IMR-90 (cell line): ENCODE data around the gene VIT. TPM values are rescaled to one million over a fixed set of nuclear protein-coding genes. Genes with fewer than 3 reads are reported as not detected.

Experiments
- ATAC-seq: fragments of 200-7000 bp; cut with Tn5 transposase; 2 replicates; pipeline ENCODE4 v1.9.1; 2020; ENCODE audit warnings: low read depth, mild to moderate bottlenecking, moderate library complexity
- BruUV-seq: library from RNA; stranded (reverse); fragments of 400-500 nt; replicated peaks from 2 replicates; lab custom pipeline; 2021; lab: Mats Ljungman, UMichigan
- CTCF ChIA-PET: fragments of 300-600 bp; formaldehyde crosslinking; extraction: SDS; loops from one replicate; lab custom pipeline; 2021; ENCODE audit warnings: antibody characterized with exemption; lab: Yijun Ruan, JAX
- POLR2A ChIA-PET: fragments of 300-600 bp; sonication (Branson Sonifier 250); formaldehyde crosslinking; loops from one replicate; lab custom pipeline; 2022; ENCODE audit warnings: antibody characterized with exemption; ENCODE audit not compliant: unreplicated experiment; lab: Charles Lee
- DNase-seq: peaks from one replicate; pipeline ENCODE4 v3.0.0; 2013
- H2AFZ ChIP-seq: replicated peaks from 2 replicates; pipeline ENCODE3; 2013; ENCODE audit warnings: low read length, mild to moderate bottlenecking; ENCODE audit not compliant: poor library complexity
- H2AK5ac ChIP-seq: 2 replicates; pipeline ENCODE4 v1.6.1; 2013; ENCODE audit warnings: low read depth, low read length, inconsistent platforms
- H2AK9ac ChIP-seq: replicated peaks from 2 replicates; pipeline ENCODE3; 2013; ENCODE audit warnings: mild to moderate bottlenecking, low read depth, low read length, moderate library complexity; ENCODE audit not compliant: poor library complexity
- H2BK120ac ChIP-seq: 2 replicates; pipeline ENCODE4 v1.6.1; 2013; ENCODE audit warnings: low read depth, low read length, inconsistent platforms
- H2BK15ac ChIP-seq: 3 replicates; pipeline ENCODE4 v1.6.1; 2013; ENCODE audit warnings: low read depth, low read length, inconsistent platforms
- H2BK20ac ChIP-seq: 2 replicates; pipeline ENCODE4 v1.6.1; 2013; ENCODE audit warnings: low read depth, mild to moderate bottlenecking, inconsistent platforms, low read length, moderate library complexity
- H2BK5ac ChIP-seq: 2 replicates; pipeline ENCODE4 v1.6.1; 2013; ENCODE audit warnings: mild to moderate bottlenecking, low read depth, low read length, inconsistent platforms; ENCODE audit not compliant: poor library complexity, severe bottlenecking
- H3K14ac ChIP-seq: replicated peaks from 2 replicates; pipeline ENCODE4 v1.6.1; 2013; ENCODE audit warnings: low read depth, low read length, inconsistent platforms
- H3K18ac ChIP-seq: 2 replicates; pipeline ENCODE4 v1.6.1; 2013; ENCODE audit warnings: low read depth, low read length, control low read depth
- H3K23ac ChIP-seq: 2 replicates; pipeline ENCODE4 v1.6.1; 2013; ENCODE audit warnings: low read depth, low read length, inconsistent platforms
- H3K27ac ChIP-seq: 2 replicates; pipeline ENCODE4 v1.5.1; 2013; ENCODE audit warnings: mild to moderate bottlenecking, control low read depth, low read length; ENCODE audit not compliant: insufficient read depth
- H3K27me3 ChIP-seq: 2 replicates; pipeline ENCODE4 v1.6.1; 2013; ENCODE audit warnings: low read length; ENCODE audit not compliant: control insufficient read depth, insufficient read depth
- H3K36me3 ChIP-seq: 2 replicates; pipeline ENCODE4 v1.6.1; 2013; ENCODE audit warnings: low read length, mixed read lengths; ENCODE audit not compliant: control insufficient read depth, insufficient read depth
- H3K4ac ChIP-seq: 2 replicates; pipeline ENCODE4 v1.6.1; 2013; ENCODE audit warnings: low read depth, low read length, inconsistent platforms
- H3K4me1 ChIP-seq: 2 replicates; pipeline ENCODE4 v1.6.1; 2013; ENCODE audit warnings: low read length, mixed read lengths; ENCODE audit not compliant: control insufficient read depth, insufficient read depth
- H3K4me2 ChIP-seq: 2 replicates; pipeline ENCODE4 v1.6.1; 2013; ENCODE audit warnings: low read depth, mild to moderate bottlenecking, control low read depth, low read length, moderate library complexity
- H3K4me3 ChIP-seq: 2 replicates; pipeline ENCODE4 v1.5.1; 2013; ENCODE audit warnings: low read depth, mild to moderate bottlenecking, control low read depth, low read length, moderate library complexity; ENCODE audit not compliant: insufficient read depth
- H3K56ac ChIP-seq: 2 replicates; pipeline ENCODE4 v1.6.1; 2013; ENCODE audit warnings: low read length, inconsistent platforms; ENCODE audit not compliant: insufficient read depth; ENCODE audit errors: extremely low read depth
- H3K79me1 ChIP-seq, 2 experiments: 2 replicates each; pipeline ENCODE4 v1.6.1; 2013; ENCODE audit warnings: low read length in 2 of 2, inconsistent platforms in 1 of 2, low read depth in 1 of 2
- H3K9ac ChIP-seq: 2 replicates; pipeline ENCODE4 v1.6.1; 2013; ENCODE audit warnings: low read depth, low read length, control low read depth
- H3K9me1 ChIP-seq: 2 replicates; pipeline ENCODE4 v1.6.1; 2013; ENCODE audit warnings: low read length, inconsistent platforms; ENCODE audit not compliant: insufficient read depth
- H3K9me3 ChIP-seq: 2 replicates; pipeline ENCODE4 v1.6.1; 2013; ENCODE audit warnings: low read length; ENCODE audit not compliant: control insufficient read depth, insufficient read depth
- H4K20me1 ChIP-seq: 2 replicates; pipeline ENCODE4 v1.6.1; 2013; ENCODE audit warnings: low read length, inconsistent platforms; ENCODE audit not compliant: insufficient read depth
- H4K5ac ChIP-seq: 2 replicates; pipeline ENCODE4 v1.6.1; 2013; ENCODE audit warnings: mild to moderate bottlenecking, low read depth, low read length, control low read depth
- H4K8ac ChIP-seq, 2 experiments: 2 replicates each; pipeline ENCODE4 v1.6.1; 2013; ENCODE audit warnings: low read depth in 2 of 2, low read length in 2 of 2, control low read depth in 1 of 2, inconsistent platforms in 1 of 2
- H4K91ac ChIP-seq: 2 replicates; pipeline ENCODE4 v1.6.1; 2013; ENCODE audit warnings: low read depth, low read length, inconsistent platforms; ENCODE audit not compliant: insufficient read depth
- CEBPB ChIP-seq: IDR thresholded peaks from 2 replicates; pipeline ENCODE4 v1.6.1; 2012; ENCODE audit warnings: low read depth, low read length, improper control_type of control experiment
- ELK1 ChIP-seq: fragments of 150-350 bp; IDR thresholded peaks from 2 replicates; pipeline ENCODE4 v1.6.1; 2016; ENCODE audit warnings: low read depth, mild to moderate bottlenecking, low read length, moderate library complexity, borderline replicate concordance
- FOS ChIP-seq: fragments of 150-350 bp; IDR thresholded peaks from 2 replicates; pipeline ENCODE4 v1.6.1; 2016; ENCODE audit warnings: low read depth, low read length
- MAFK ChIP-seq: IDR thresholded peaks from 2 replicates; pipeline ENCODE4 v1.6.1; 2012; ENCODE audit warnings: low read depth, low read length, improper control_type of control experiment
- MAZ ChIP-seq: IDR thresholded peaks from 2 replicates; pipeline ENCODE4 v1.6.1; 2012; ENCODE audit warnings: low read depth, mild to moderate bottlenecking, low read length, improper control_type of control experiment, moderate library complexity, borderline replicate concordance
- POLR2A ChIP-seq: IDR thresholded peaks from 2 replicates; pipeline ENCODE4 v1.6.1; 2012; ENCODE audit warnings: mild to moderate bottlenecking, low read depth, low read length
- RAD21 ChIP-seq: IDR thresholded peaks from 2 replicates; pipeline ENCODE4 v1.6.1; 2012; ENCODE audit warnings: low read length, improper control_type of control experiment
- WGBS, 2 experiments: methylation state at CpG; one replicate each; pipeline versions ENCODE4 v1.1.5 to v1.1.7; 2013; ENCODE audit warnings: missing lambda C conversion rate in 2 of 2; ENCODE audit not compliant: insufficient read length in 1 of 2; ENCODE audit errors: extremely low coverage in 2 of 2; 5-methylcytosine and 5-hydroxymethylcytosine counted together
- dilution Hi-C: fragments of 300-500 bp; cut with HindIII; formaldehyde crosslinking; loops from one replicate; pipeline ENCODE4 v1.14.3; 2018; ENCODE audit warnings: low sequenced_read_pairs; ENCODE audit not compliant: unreplicated experiment
- in situ Hi-C: fragments of 300-500 bp; cut with MboI; formaldehyde crosslinking; loops from 3 replicates; pipeline ENCODE4 v1.14.3; 2019; ENCODE audit warnings: low sequenced_read_pairs, inconsistent platforms, mixed read lengths
- intact Hi-C: fragments of 100-400 bp; cut with micrococcal nuclease; formaldehyde crosslinking; loops from 2 replicates; pipeline ENCODE4 v1.10.0; 2022
- polyA plus RNA-seq, 3 experiments: library from polyadenylated mRNA; depleted of rRNA; stranded (reverse); fragments of >200 nt; gene quantifications; 2 replicates each; pipeline ENCODE4 v1.2.3, GENCODE V29; 2012; ENCODE audit warnings: low replicate concordance in 1 of 3
- total RNA-seq: library from RNA; depleted of rRNA; stranded (reverse); fragments of >200 nt; gene quantifications from 2 replicates; pipeline ENCODE4 v1.2.3, GENCODE V29; 2012

The VIT gene
- total and polyA plus RNA-seq, 2 of the 4 experiments (the other 2 are of a cell fraction), result under 0.01 TPM; not detected in 1

- Histone ChIP-seq H3K4me2 (no peak overlapping the region), H3K14ac (no peak overlapping the region), H3K27ac (no peak overlapping the region), H2AK5ac (no peak overlapping the region), H2AFZ (no peak overlapping the region), H3K9me1 (no peaks in the 10 kb centered on the region), H3K56ac (no peak overlapping the region), H2BK20ac (peak overlapping the region; percentile 49; the same call in 1 of the 2 replicates), H3K9ac (no peak overlapping the region), H4K5ac (no peak overlapping the region), H3K4me3 (no peak overlapping the region), H3K18ac (no peak overlapping the region), H3K4me1 (peaks cover 4% of the 10 kb centered on the region), H2BK120ac (no peak overlapping the region), H3K23ac (no peak overlapping the region), H2BK15ac (no peak overlapping the region), H4K91ac (no peak overlapping the region), H3K9me3 (no peaks in the 10 kb centered on the region), H3K27me3 (no peaks in the 10 kb centered on the region), H3K36me3 (no peaks in the 10 kb centered on the region), H2AK9ac (no peak overlapping the region), H2BK5ac (no peak overlapping the region), H4K8ac (no peak overlapping the region), H3K79me1 (no peaks in the 10 kb centered on the region), H4K20me1 (no peaks in the 10 kb centered on the region), H3K4ac (no peak overlapping the region; the same call in 1 of the 2 replicates)
- TF ChIP-seq FOS, result no peak
- TF ChIP-seq MAZ, result no peak
- no peak for TF ChIP-seq MAFK
- no peak for TF ChIP-seq RAD21
- no peak for TF ChIP-seq CEBPB
- no peak for TF ChIP-seq ELK1
- no peak for TF ChIP-seq POLR2A
- in situ Hi-C loops, result no loop called here
- intact Hi-C loops, result no loop called here
- CTCF ChIA-PET, result no interaction called here
- dilution Hi-C loops, result no loop called here
- DNase-seq (no peak), ATAC-seq (no peak)
- WGBS, 2 experiments, result no CpG with 5 or more reads among the region's 1 CpG
- BruUV-seq, result no TSS peak
- POLR2A ChIA-PET, result no interaction called here
Measured at GRCh38 chr2:36657703-36658102, 38.8 kb upstream of the VIT start.
